ENCODE data around the gene LLCFC1. TPM values are rescaled to one million over a fixed set of nuclear protein-coding genes. Genes with fewer than 3 reads are reported as not detected.

LLCFC1 gene
- polyA plus RNA-seq, 1 donor from 2014 or later: not detected

GRCh38 chr7:142935941-142936565, 3.2 kb upstream of the LLCFC1 start:
- H3K27me3 ChIP-seq (ENCODE audit: insufficient read depth, low read depth, low read length): no peaks in the 10 kb centered on the region
- H3K4me2 ChIP-seq (ENCODE audit: low read length): no peak overlapping the region
- no peak for TF ChIP-seq TAF1 (IDR thresholded peaks at IDR 0.05; ENCODE audit: low read depth)
- TF ChIP-seq RAD21 (conservative IDR thresholded peaks at IDR 0.05): no peak
- TF ChIP-seq SMC3 (conservative IDR thresholded peaks at IDR 0.05; ENCODE audit: poor library complexity): no peak
- TF ChIP-seq MXI1 (conservative IDR thresholded peaks at IDR 0.05; ENCODE audit: poor library complexity, severe bottlenecking): no peak
- no peak for TF ChIP-seq POLR2AphosphoS5 (IDR thresholded peaks at IDR 0.05)
- TF ChIP-seq CTCF (IDR thresholded peaks at IDR 0.05; ENCODE audit: poor library complexity, severe bottlenecking): no peak
- no peak for TF ChIP-seq REST (IDR thresholded peaks at IDR 0.05; ENCODE audit: borderline replicate concordance)
- no peak for TF ChIP-seq EZH2 (IDR thresholded peaks at IDR 0.05; ENCODE audit: borderline replicate concordance, insufficient read depth, low read length, poor library complexity, severe bottlenecking)
- no peak for TF ChIP-seq EP300 (conservative IDR thresholded peaks at IDR 0.05; ENCODE audit: poor library complexity, severe bottlenecking)
- no peak overlapping the region for H2AFZ ChIP-seq (ENCODE audit: low read depth, low read length)
- no peaks in the 10 kb centered on the region for H4K20me1 ChIP-seq (ENCODE audit: insufficient read depth)
- H3K9me2 ChIP-seq (ENCODE audit: insufficient read depth, low read length): no peaks in the 10 kb centered on the region
- no peak overlapping the region for H3K27ac ChIP-seq (ENCODE audit: low read length)
- H3F3A ChIP-seq (ENCODE audit: insufficient read depth, low read length, poor library complexity, severe bottlenecking): no peaks in the 10 kb centered on the region
- no peak overlapping the region for H3K9ac ChIP-seq (ENCODE audit: low read length)
- H3K9me3 ChIP-seq (ENCODE audit: low read length): no peaks in the 10 kb centered on the region
- H3K36me3 ChIP-seq (ENCODE audit: insufficient read depth, low read length): no peaks in the 10 kb centered on the region
- no peak overlapping the region for H3K4me3 ChIP-seq (ENCODE audit: low read length)
- no peaks in the 10 kb centered on the region for H3K79me2 ChIP-seq (replicated peaks; ENCODE audit: insufficient read depth, low read length)

- TF ChIP-seq RAD21 (conservative IDR thresholded peaks at IDR 0.05): no peak
- no peak for TF ChIP-seq POLR2AphosphoS5 (IDR thresholded peaks at IDR 0.05)
- TF ChIP-seq CTCF (IDR thresholded peaks at IDR 0.05; ENCODE audit: poor library complexity, severe bottlenecking): no peak
- no peak for TF ChIP-seq EP300 (conservative IDR thresholded peaks at IDR 0.05; ENCODE audit: poor library complexity, severe bottlenecking)
- TF ChIP-seq MXI1 (conservative IDR thresholded peaks at IDR 0.05; ENCODE audit: poor library complexity, severe bottlenecking): no peak
- TF ChIP-seq EZH2 (IDR thresholded peaks at IDR 0.05; ENCODE audit: borderline replicate concordance, insufficient read depth, low read length, poor library complexity, severe bottlenecking): no peak
- TF ChIP-seq REST (IDR thresholded peaks at IDR 0.05; ENCODE audit: borderline replicate concordance): no peak
- no peak for TF ChIP-seq TAF1 (IDR thresholded peaks at IDR 0.05; ENCODE audit: low read depth)
- no peak for TF ChIP-seq SMC3 (conservative IDR thresholded peaks at IDR 0.05; ENCODE audit: poor library complexity)
- Histone ChIP-seq H3K79me2 (replicated peaks; ENCODE audit: insufficient read depth, low read length) (no peaks in the 10 kb centered on the region), H3K9ac (ENCODE audit: low read length) (no peak overlapping the region), H3K4me2 (ENCODE audit: low read length) (no peak overlapping the region), H3K36me3 (ENCODE audit: insufficient read depth, low read length) (no peaks in the 10 kb centered on the region), H3K9me2 (ENCODE audit: insufficient read depth, low read length) (no peaks in the 10 kb centered on the region), H3K27ac (ENCODE audit: low read length) (no peak overlapping the region), H3K9me3 (ENCODE audit: low read length) (no peaks in the 10 kb centered on the region), H4K20me1 (ENCODE audit: insufficient read depth) (no peaks in the 10 kb centered on the region), H3F3A (ENCODE audit: insufficient read depth, low read length, poor library complexity, severe bottlenecking) (no peaks in the 10 kb centered on the region), H3K4me3 (ENCODE audit: low read length) (no peak overlapping the region), H2AFZ (ENCODE audit: low read depth, low read length) (no peak overlapping the region), H3K27me3 (ENCODE audit: insufficient read depth, low read depth, low read length) (no peaks in the 10 kb centered on the region)
Observed at GRCh38 chr7:142938611-142939010, 673 bp upstream of the LLCFC1 start.
